ENCODE data around the gene FBXL14.

Gene FBXL14

DNA sequence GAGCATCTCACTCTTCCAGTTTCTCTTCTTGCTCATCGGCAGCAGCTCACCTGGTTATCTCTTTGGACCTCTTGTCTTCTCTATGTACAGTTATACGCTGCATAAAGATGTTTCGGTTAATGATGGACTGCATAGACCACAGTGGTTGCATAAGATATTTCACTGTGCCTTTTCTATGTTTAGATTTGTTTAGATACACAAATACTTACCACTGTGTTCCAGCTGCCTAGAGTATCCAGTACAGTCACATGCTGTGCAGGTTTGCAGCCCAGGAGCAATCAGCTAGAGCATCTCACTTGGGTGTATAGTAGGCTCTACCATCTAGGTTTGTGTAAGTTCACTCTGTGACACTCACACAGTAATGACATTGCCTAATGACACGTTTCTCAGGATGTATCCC lies 57.6 kb downstream of the FBXL14 start:
- Histone ChIP-seq H3K36me3 (ENCODE audit: control insufficient read depth, low read depth, low read length) (no peaks in the 10 kb centered on the region), H3K4me1 (ENCODE audit: control insufficient read depth, low read depth, low read length) (no peaks in the 10 kb centered on the region), H3K4me3 (ENCODE audit: low read length) (no peak overlapping the region), H3K27me3 (ENCODE audit: control insufficient read depth, insufficient read depth, low read length) (peaks cover 41% of the 10 kb centered on the region), H3K9ac (ENCODE audit: low read length) (no peak overlapping the region), H3K9me3 (ENCODE audit: control insufficient read depth, low read depth, low read length) (no peaks in the 10 kb centered on the region), H3K27ac (ENCODE audit: low read length) (no peak overlapping the region)

DNA sequence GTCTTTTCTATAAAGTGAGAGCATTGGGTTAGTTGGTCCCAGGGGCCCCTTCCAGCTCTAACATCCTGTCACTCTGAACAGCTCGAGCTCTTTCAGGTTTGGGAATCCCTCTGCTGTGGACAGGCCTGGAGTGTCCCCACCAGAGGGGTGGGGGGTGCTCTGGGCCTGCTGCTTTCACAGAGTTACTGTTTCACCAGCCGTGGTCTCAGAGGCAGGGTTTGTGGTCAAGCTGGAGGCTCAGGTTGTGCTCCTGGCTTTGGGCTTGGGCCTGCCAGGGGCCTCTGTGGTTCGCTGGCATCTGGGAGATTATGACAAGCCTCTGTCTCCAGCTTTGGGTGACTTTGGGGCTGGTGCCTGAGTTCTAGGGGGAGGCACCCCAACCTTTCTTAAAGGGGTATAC lies 59.6 kb downstream of the FBXL14 start:
- H3K36me3 ChIP-seq (ENCODE audit: control insufficient read depth, low read depth, low read length), result no peaks in the 10 kb centered on the region
- H3K4me1 ChIP-seq (ENCODE audit: control insufficient read depth, low read depth, low read length), result no peaks in the 10 kb centered on the region
- no peaks in the 10 kb centered on the region for H3K9me3 ChIP-seq (ENCODE audit: control insufficient read depth, low read depth, low read length)
- peaks cover 52% of the 10 kb centered on the region for H3K27me3 ChIP-seq (ENCODE audit: control insufficient read depth, insufficient read depth, low read length)
- H3K9ac ChIP-seq (ENCODE audit: low read length), result no peak overlapping the region
- H3K4me3 ChIP-seq (ENCODE audit: low read length), result no peak overlapping the region
- no peak overlapping the region for H3K27ac ChIP-seq (ENCODE audit: low read length)

DNA sequence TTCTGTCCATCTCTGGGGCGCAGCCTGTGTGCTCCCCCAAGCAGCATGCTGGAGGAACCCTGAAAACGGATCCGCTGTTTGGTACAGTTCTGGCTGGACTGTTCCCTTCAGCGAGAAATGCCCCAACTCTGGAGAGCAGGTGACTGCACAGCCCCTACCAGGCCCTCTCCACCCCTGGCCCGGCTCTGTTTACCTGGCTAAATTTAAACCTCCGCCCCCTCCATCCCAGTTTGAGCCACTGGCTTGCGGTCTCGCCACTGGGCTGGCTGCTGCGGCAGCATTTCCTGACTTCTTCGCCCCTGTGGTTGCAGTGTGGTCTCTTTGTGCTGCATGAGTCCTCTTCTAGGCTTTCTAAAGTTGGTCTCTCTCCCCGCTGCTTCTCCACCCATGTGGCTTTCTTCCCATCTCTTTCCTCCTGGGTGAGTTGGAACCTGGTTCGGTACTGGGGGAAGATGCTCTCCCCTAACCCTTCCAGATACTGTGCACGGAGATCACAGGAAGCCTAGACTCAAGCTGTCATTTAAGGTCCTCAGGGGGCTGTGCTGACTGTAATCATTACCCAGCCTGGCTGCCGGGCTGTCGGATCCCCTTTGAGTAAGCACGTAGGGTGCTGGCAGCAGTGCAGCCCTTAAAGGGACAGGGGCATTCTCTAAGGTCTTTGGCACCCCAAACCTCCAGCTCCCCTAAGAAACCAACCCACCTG lies 60.6 kb downstream of the FBXL14 start:
- Histone ChIP-seq H3K4me3 (ENCODE audit: low read length) (no peak overlapping the region), H3K36me3 (ENCODE audit: control insufficient read depth, low read depth, low read length) (no peaks in the 10 kb centered on the region), H3K9ac (ENCODE audit: low read length) (no peak overlapping the region), H3K27me3 (ENCODE audit: control insufficient read depth, insufficient read depth, low read length) (peaks cover 59% of the 10 kb centered on the region), H3K9me3 (ENCODE audit: control insufficient read depth, low read depth, low read length) (no peaks in the 10 kb centered on the region), H3K4me1 (ENCODE audit: control insufficient read depth, low read depth, low read length) (no peaks in the 10 kb centered on the region), H3K27ac (ENCODE audit: low read length) (no peak overlapping the region)

DNA sequence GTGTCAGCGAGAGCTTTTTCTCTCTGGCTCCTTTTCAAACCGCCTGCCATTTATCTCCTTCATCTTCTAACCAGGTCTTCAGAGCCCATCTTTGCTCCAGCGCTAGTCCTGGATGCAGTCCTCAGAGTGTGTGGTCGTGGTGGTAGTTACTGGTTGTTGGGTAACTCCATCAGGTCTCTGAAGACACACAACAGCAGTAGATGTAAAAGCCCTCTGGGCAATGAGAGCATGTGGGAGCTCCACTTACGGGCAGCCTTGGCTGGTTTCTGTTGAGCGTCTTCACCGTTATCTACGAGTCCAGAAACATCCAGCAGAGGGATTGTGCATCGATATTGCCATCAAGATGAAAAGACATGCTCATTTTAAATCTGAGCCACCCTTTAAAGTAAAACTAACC lies 61.2 kb downstream of the FBXL14 start:
- no peak overlapping the region for H3K9ac ChIP-seq (ENCODE audit: low read length)
- no peak overlapping the region for H3K27ac ChIP-seq (ENCODE audit: low read length)
- no peaks in the 10 kb centered on the region for H3K9me3 ChIP-seq (ENCODE audit: control insufficient read depth, low read depth, low read length)
- H3K36me3 ChIP-seq (ENCODE audit: control insufficient read depth, low read depth, low read length), result no peaks in the 10 kb centered on the region
- H3K4me3 ChIP-seq (ENCODE audit: low read length), result no peak overlapping the region
- no peaks in the 10 kb centered on the region for H3K4me1 ChIP-seq (ENCODE audit: control insufficient read depth, low read depth, low read length)
- H3K27me3 ChIP-seq (ENCODE audit: control insufficient read depth, insufficient read depth, low read length), result peaks cover 59% of the 10 kb centered on the region

- H3K27ac ChIP-seq (ENCODE audit: low read length), result no peak overlapping the region
- peaks cover 65% of the 10 kb centered on the region for H3K27me3 ChIP-seq (ENCODE audit: control insufficient read depth, insufficient read depth, low read length)
- H3K4me3 ChIP-seq (ENCODE audit: low read length), result no peak overlapping the region
- no peak overlapping the region for H3K9ac ChIP-seq (ENCODE audit: low read length)
- H3K9me3 ChIP-seq (ENCODE audit: control insufficient read depth, low read depth, low read length), result no peaks in the 10 kb centered on the region
- no peaks in the 10 kb centered on the region for H3K4me1 ChIP-seq (ENCODE audit: control insufficient read depth, low read depth, low read length)
- no peaks in the 10 kb centered on the region for H3K36me3 ChIP-seq (ENCODE audit: control insufficient read depth, low read depth, low read length)
These were observed 61.8 kb downstream of the FBXL14 start for GRCh38 chr12:1532375-1533165.

GRCh38 chr12:1531654-1532374 lies 62.6 kb downstream of the FBXL14 start:
- Histone ChIP-seq H3K27ac (ENCODE audit: low read length) (no peak overlapping the region), H3K36me3 (ENCODE audit: control insufficient read depth, low read depth, low read length) (no peaks in the 10 kb centered on the region), H3K9ac (ENCODE audit: low read length) (no peak overlapping the region), H3K9me3 (ENCODE audit: control insufficient read depth, low read depth, low read length) (no peaks in the 10 kb centered on the region), H3K27me3 (ENCODE audit: control insufficient read depth, insufficient read depth, low read length) (peaks cover 72% of the 10 kb centered on the region), H3K4me1 (ENCODE audit: control insufficient read depth, low read depth, low read length) (no peaks in the 10 kb centered on the region), H3K4me3 (ENCODE audit: low read length) (peak overlapping the region; percentile 41)

DNA sequence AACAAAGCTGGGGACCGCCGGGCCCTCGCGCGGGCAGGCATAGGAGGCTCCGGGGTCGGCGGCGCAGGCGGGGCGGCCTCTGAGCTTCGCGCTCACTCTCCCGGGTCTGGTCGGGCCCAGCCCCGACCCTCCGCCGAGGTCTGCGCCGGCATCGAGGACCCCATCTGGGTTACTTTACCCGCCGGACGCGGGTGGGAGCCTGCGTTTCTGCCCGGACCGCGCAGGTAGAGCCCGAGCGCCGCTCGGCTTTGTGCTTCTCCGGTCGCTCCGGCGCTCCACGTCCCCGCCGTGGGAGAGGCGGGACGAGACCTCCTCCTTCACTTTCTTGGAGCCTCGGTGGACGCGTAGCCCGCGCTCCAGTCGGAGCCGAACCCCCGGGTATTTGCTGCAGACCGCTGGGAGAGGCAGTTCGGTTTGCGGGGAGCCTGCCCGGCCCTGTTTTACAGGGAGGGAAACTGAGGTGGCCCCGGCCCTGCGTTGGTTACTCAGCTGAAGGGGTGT lies 63.2 kb downstream of the FBXL14 start:
- peaks cover 78% of the 10 kb centered on the region for H3K27me3 ChIP-seq (ENCODE audit: control insufficient read depth, insufficient read depth, low read length)
- no peak overlapping the region for H3K9ac ChIP-seq (ENCODE audit: low read length)
- H3K4me3 ChIP-seq (ENCODE audit: low read length), result peak overlapping the region; percentile 41
- no peaks in the 10 kb centered on the region for H3K36me3 ChIP-seq (ENCODE audit: control insufficient read depth, low read depth, low read length)
- H3K27ac ChIP-seq (ENCODE audit: low read length), result no peak overlapping the region
- H3K9me3 ChIP-seq (ENCODE audit: control insufficient read depth, low read depth, low read length), result no peaks in the 10 kb centered on the region
- no peaks in the 10 kb centered on the region for H3K4me1 ChIP-seq (ENCODE audit: control insufficient read depth, low read depth, low read length)

- peaks cover 81% of the 10 kb centered on the region for H3K27me3 ChIP-seq (ENCODE audit: control insufficient read depth, insufficient read depth, low read length)
- no peak overlapping the region for H3K9ac ChIP-seq (ENCODE audit: low read length)
- no peaks in the 10 kb centered on the region for H3K36me3 ChIP-seq (ENCODE audit: control insufficient read depth, low read depth, low read length)
- peak overlapping the region; percentile 41 for H3K4me3 ChIP-seq (ENCODE audit: low read length)
- H3K9me3 ChIP-seq (ENCODE audit: control insufficient read depth, low read depth, low read length), result no peaks in the 10 kb centered on the region
- H3K27ac ChIP-seq (ENCODE audit: low read length), result no peak overlapping the region
- H3K4me1 ChIP-seq (ENCODE audit: control insufficient read depth, low read depth, low read length), result no peaks in the 10 kb centered on the region
These were observed 63.7 kb downstream of the FBXL14 start for GRCh38 chr12:1530592-1531152.

GRCh38 chr12:1529862-1530591 lies 64.4 kb downstream of the FBXL14 start:
- H3K27ac ChIP-seq (ENCODE audit: low read length), result no peak overlapping the region
- H3K4me3 ChIP-seq (ENCODE audit: low read length), result peak overlapping the region; percentile 23
- no peaks in the 10 kb centered on the region for H3K4me1 ChIP-seq (ENCODE audit: control insufficient read depth, low read depth, low read length)
- H3K9ac ChIP-seq (ENCODE audit: low read length), result no peak overlapping the region
- H3K9me3 ChIP-seq (ENCODE audit: control insufficient read depth, low read depth, low read length), result no peaks in the 10 kb centered on the region
- H3K27me3 ChIP-seq (ENCODE audit: control insufficient read depth, insufficient read depth, low read length), result peaks cover 84% of the 10 kb centered on the region
- no peaks in the 10 kb centered on the region for H3K36me3 ChIP-seq (ENCODE audit: control insufficient read depth, low read depth, low read length)

DNA sequence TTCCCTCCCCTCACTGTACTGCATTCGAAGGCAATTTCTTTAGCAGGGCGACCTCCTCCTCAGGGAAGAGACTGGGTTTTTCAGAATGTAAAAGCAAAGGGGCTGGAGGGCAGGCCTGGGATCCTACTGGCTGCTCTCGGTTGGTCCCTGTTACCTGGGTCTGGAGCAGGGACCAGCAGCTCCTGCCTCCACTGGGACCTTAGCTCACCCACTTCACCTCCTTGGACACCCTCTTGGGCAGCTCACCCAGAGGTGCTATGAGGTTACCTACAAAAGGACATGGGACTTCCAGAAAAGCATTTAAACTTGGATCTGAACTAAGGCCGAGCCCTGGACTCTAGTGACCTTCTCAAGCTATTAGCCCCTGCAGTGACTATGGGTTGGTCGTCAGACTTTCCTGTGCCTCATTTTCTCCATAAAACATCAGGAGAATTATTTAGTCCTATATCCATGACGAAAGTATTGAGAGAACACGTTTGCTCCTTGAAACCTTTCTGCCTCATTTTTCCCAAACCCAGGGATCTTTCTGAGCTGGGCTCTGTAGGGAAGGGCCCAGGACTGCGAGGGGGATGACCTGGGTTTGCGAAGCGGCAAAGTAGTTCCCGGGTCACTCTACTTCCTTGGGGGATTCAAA lies 65.0 kb downstream of the FBXL14 start:
- no peaks in the 10 kb centered on the region for H3K9me3 ChIP-seq (ENCODE audit: control insufficient read depth, low read depth, low read length)
- H3K27me3 ChIP-seq (ENCODE audit: control insufficient read depth, insufficient read depth, low read length), result peaks cover 87% of the 10 kb centered on the region
- H3K4me1 ChIP-seq (ENCODE audit: control insufficient read depth, low read depth, low read length), result no peaks in the 10 kb centered on the region
- H3K27ac ChIP-seq (ENCODE audit: low read length), result no peak overlapping the region
- H3K9ac ChIP-seq (ENCODE audit: low read length), result no peak overlapping the region
- H3K36me3 ChIP-seq (ENCODE audit: control insufficient read depth, low read depth, low read length), result no peaks in the 10 kb centered on the region
- peak overlapping the region; percentile 23 for H3K4me3 ChIP-seq (ENCODE audit: low read length)

Measured in iPS-18a (cell line).